Common myeloid progenitor, CD34-positive (primary cell): Measurements from ENCODE around the gene NFKBIZ.

ENCODE experiments used
- CTCF ChIA-PET: fragments of 350-600 bp; sonication (Branson Sonifier 250); formaldehyde crosslinking; loops from one replicate; lab custom pipeline; 2021; ENCODE audit warnings: antibody characterized with exemption; lab: Charles Lee
- POLR2A ChIA-PET: fragments of 350-600 bp; sonication (Branson Sonifier 250); formaldehyde crosslinking; loops from one replicate; lab custom pipeline; 2021; ENCODE audit warnings: antibody characterized with exemption; lab: Charles Lee
- DNase-seq, 3 donors: peaks; one replicate each; pipeline versions ENCODE4 v3.0.0 to v3.0.0-alpha.2; 2013
- H3K27ac ChIP-seq, 2 experiments: 1 replicate in 1 of 2; 2 replicates in 1 of 2; pipeline ENCODE4 v1.7.0; 2013; ENCODE audit warnings: inconsistent platforms in 2 of 2, low read length in 2 of 2, mild to moderate bottlenecking in 2 of 2, low read depth in 1 of 2, moderate library complexity in 1 of 2; ENCODE audit not compliant: severe bottlenecking in 2 of 2, insufficient read depth in 1 of 2, poor library complexity in 1 of 2
- H3K27me3 ChIP-seq, 5 experiments: replicated peaks in 2 of 5; 1 replicate in 3 of 5; 2 replicates in 2 of 5; pipeline versions ENCODE4 v1.6.1 to v1.7.0; 2013; ENCODE audit warnings: low read length in 4 of 5, mild to moderate bottlenecking in 2 of 5, moderate library complexity in 2 of 5, inconsistent platforms in 1 of 5; ENCODE audit not compliant: insufficient read depth in 5 of 5, control insufficient read depth in 4 of 5
- H3K36me3 ChIP-seq, 4 experiments: 1 replicate in 2 of 4; 2 replicates in 2 of 4; pipeline versions ENCODE4 v1.6.1 to v1.7.0; 2013; ENCODE audit warnings: low read length in 3 of 4, control low read depth in 1 of 4, mild to moderate bottlenecking in 1 of 4; ENCODE audit not compliant: control insufficient read depth in 4 of 4, insufficient read depth in 4 of 4
- H3K4me1 ChIP-seq, 4 experiments: 1 replicate in 3 of 4; 2 replicates in 1 of 4; pipeline versions ENCODE4 v1.6.1 to v1.7.1; 2013; ENCODE audit warnings: low read length in 3 of 4, mild to moderate bottlenecking in 3 of 4, control low read depth in 1 of 4, inconsistent platforms in 1 of 4, moderate library complexity in 1 of 4; ENCODE audit not compliant: control insufficient read depth in 4 of 4, insufficient read depth in 4 of 4; ENCODE audit errors: control extremely low read depth in 1 of 4
- H3K4me3 ChIP-seq, 7 experiments: 1 replicate in 4 of 7; 2 replicates in 3 of 7; pipeline versions ENCODE4 v1.5.1 to v1.7.0; 2013; ENCODE audit warnings: mild to moderate bottlenecking in 7 of 7, low read length in 6 of 7, moderate library complexity in 6 of 7, inconsistent platforms in 2 of 7, low read depth in 2 of 7, control low read depth in 1 of 7; ENCODE audit not compliant: insufficient read depth in 4 of 7, control insufficient read depth in 1 of 7; ENCODE audit errors: extremely low read depth in 1 of 7
- H3K9me3 ChIP-seq, 5 experiments: 1 replicate in 4 of 5; 2 replicates in 1 of 5; pipeline versions ENCODE4 v1.6.1 to v1.7.1; 2013; ENCODE audit warnings: low read length in 4 of 5, mild to moderate bottlenecking in 2 of 5, inconsistent platforms in 1 of 5, low read depth in 1 of 5, moderate library complexity in 1 of 5; ENCODE audit not compliant: control insufficient read depth in 4 of 5, insufficient read depth in 2 of 5; ENCODE audit errors: control extremely low read depth in 1 of 5
- WGBS: methylation state at CpG from one replicate; pipeline ENCODE4 v1.1.5; 2013; ENCODE audit not compliant: insufficient coverage; 5-methylcytosine and 5-hydroxymethylcytosine counted together

The NFKBIZ gene

DNA sequence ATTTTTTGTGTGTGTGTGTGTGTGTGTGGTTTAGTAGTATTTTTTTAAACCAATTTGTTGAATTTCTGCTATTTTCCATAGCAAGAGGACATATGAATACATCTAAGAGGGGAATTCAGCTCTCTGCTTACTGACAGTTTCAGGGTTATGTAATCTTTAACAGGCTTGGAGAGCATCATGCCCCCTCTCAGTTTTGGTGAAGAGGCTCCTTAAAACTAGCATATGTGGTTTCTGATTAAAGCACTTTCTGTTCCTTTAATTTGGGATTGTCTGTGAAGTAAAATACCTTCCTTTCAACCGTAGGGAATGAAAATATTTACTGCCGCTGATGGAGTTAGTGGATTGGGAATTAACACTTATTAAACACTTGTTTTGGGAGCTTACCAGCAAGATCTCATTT, 19.4 kb upstream of the NFKBIZ start:
- Histone ChIP-seq H3K27me3 (no peaks in the 10 kb centered on the region), H3K4me3 (no peak overlapping the region), H3K9me3 (no peaks in the 10 kb centered on the region), H3K36me3 (peaks cover 0 to 2% (median 0%) of the 10 kb centered on the region in 4 experiments), H3K27ac (no peak overlapping the region), H3K4me1 (peaks cover 13 to 26% (median 24%) of the 10 kb centered on the region in 4 experiments)
- ChIA-PET POLR2A (interaction anchor here (0.9 kb wide), 1 partner anchor 19 kb away, joined by 3 read pairs; the partner anchor contains the start of gene NFKBIZ), CTCF (interaction anchor here (0.7 to 2.1 kb wide), 8 partner anchors 9 to 395 kb away, joined by 3 to 9 read pairs (median 4); no protein-coding TSS in a partner anchor)
- peak in 1 of 3 donors; percentile 34 for DNase-seq
- WGBS: 100% methylated on average over 2 of the region's 2 CpGs

DNA sequence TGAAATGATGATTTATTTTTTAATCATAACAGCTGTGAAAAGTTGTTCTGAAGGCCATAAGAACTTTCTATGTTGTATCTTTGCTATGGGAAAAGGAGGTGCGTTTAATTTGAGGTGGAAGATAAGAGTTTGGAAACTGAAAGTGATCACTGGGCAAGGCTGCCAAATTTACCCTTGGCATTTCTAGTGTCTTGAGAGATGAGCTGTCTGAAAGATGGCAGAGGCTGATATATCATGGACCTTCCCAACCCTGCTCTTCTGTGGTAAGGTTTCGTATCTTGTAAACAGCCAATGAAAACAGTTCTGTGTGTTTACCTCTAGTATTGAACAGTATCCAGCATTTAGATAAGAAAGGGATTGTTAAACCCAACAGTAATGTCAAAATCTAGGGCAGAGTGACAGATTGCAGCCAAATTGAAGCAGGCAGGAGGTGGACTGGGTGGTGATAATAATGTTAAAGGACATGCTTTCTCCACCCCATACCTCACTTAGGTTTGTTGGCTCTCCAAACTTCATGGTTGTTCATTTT, 15.8 kb upstream of the NFKBIZ start:
- no peaks in the 10 kb centered on the region for H3K27me3 ChIP-seq
- H3K36me3 ChIP-seq: peaks cover 0 to 2% (median 0%) of the 10 kb centered on the region in 4 experiments
- POLR2A ChIA-PET: interaction anchor here (0.9 kb wide), 1 partner anchor 228 kb away, joined by 3 read pairs; no protein-coding TSS in a partner anchor
- no peaks in the 10 kb centered on the region for H3K9me3 ChIP-seq
- peak in 1 of 3 donors; percentile 28 for DNase-seq
- no peak overlapping the region for H3K4me3 ChIP-seq
- CTCF ChIA-PET: interaction anchor here (3.3 kb wide), 1 partner anchor 9 kb away, joined by 12 read pairs; no protein-coding TSS in a partner anchor
- 88% methylated on average over 1 of the region's 2 CpGs for WGBS
- H3K27ac ChIP-seq: no peak overlapping the region
- peaks cover 8 to 22% (median 18%) of the 10 kb centered on the region in 4 experiments for H3K4me1 ChIP-seq

DNA sequence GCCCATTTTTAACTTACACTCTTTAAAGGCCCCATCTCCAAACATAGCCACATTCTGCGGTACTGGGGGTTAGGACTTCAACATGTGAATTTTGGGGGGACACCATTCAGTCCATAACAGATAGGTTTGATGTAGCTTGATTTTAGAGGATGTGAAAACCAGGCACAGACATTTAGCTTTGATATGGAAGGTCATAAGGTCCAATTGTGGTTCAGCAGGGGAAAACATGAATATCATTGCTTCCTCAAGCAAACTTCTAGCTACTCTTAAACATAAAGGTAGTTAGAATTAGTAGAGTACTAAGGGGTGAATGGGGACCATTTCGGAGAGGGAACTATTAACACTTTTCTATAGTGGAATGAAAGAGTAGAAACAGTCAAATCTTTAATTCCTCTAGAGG, 13.6 kb upstream of the NFKBIZ start:
- CTCF ChIA-PET: interaction anchor here (0.7 to 3.3 kb wide), 8 partner anchors 8 to 390 kb away, joined by 3 to 12 read pairs (median 3); no protein-coding TSS in a partner anchor
- WGBS: no CpG with 5 or more reads among the region's 2 CpGs
- H3K4me1 ChIP-seq: peaks cover 0 to 8% (median 7%) of the 10 kb centered on the region in 4 experiments
- no peak for DNase-seq
- H3K27ac ChIP-seq: no peak overlapping the region
- no peak overlapping the region for H3K4me3 ChIP-seq
- POLR2A ChIA-PET: interaction anchor here (0.6 to 1.5 kb wide), 2 partner anchors 14 to 137 kb away, joined by 4 read pairs; partner anchors contain the start of gene NFKBIZ
- no peaks in the 10 kb centered on the region for H3K9me3 ChIP-seq
- H3K27me3 ChIP-seq: no peaks in the 10 kb centered on the region
- peaks cover 0 to 2% (median 0%) of the 10 kb centered on the region in 4 experiments for H3K36me3 ChIP-seq

- Histone ChIP-seq H3K36me3 (peaks cover 0 to 2% (median 0%) of the 10 kb centered on the region in 4 experiments), H3K9me3 (no peaks in the 10 kb centered on the region), H3K27me3 (no peaks in the 10 kb centered on the region), H3K4me3 (no peak overlapping the region), H3K4me1 (peaks cover 0 to 8% (median 7%) of the 10 kb centered on the region in 4 experiments), H3K27ac (no peak overlapping the region)
- POLR2A ChIA-PET: interaction anchor here (0.6 to 1.5 kb wide), 2 partner anchors 13 to 136 kb away, joined by 4 read pairs; partner anchors contain the start of gene NFKBIZ
- no peak for DNase-seq
- CTCF ChIA-PET: interaction anchor here (1.1 to 3.3 kb wide), 5 partner anchors 11 to 389 kb away, joined by 3 to 12 read pairs (median 3); no protein-coding TSS in a partner anchor
- 100% methylated on average over 2 of the region's 6 CpGs for WGBS
These were observed 13.2 kb upstream of the NFKBIZ start for GRCh38 chr3:101836160-101836559.

GRCh38 chr3:101836652-101837598, 12.4 kb upstream of the NFKBIZ start:
- POLR2A ChIA-PET: no interaction called here
- CTCF ChIA-PET: interaction anchor here (1.3 to 3.3 kb wide), 4 partner anchors 13 to 388 kb away, joined by 3 to 12 read pairs (median 6); no protein-coding TSS in a partner anchor
- peak in 2 of 3 donors; percentile 81 to 82 for DNase-seq

DNA sequence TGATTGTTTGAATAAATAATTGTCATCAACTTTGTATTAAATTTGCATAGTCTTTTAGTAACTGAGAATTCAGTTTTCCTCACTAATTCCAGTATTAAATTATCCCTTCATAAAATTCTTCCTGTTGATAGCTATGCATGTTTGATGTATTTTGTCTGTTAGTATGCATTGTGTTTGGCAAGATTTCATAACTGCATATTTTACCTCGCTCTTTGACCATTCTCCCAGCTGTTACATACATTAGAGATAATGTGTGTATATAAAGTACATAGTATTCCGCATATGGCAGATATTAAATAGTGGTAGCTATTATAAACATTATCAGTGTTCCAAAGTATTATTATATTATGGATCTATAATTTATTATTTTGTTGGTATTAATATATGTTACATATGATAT, 10.6 kb upstream of the NFKBIZ start:
- no CpG with 5 or more reads among the region's 2 CpGs for WGBS

More at GRCh38 chr3:101836652-101837598, 12.4 kb upstream of the NFKBIZ start:
- 100% methylated on average over 1 of the region's 3 CpGs for WGBS
- H3K9me3 ChIP-seq: no peaks in the 10 kb centered on the region
- H3K36me3 ChIP-seq: peaks cover 0 to 2% (median 0%) of the 10 kb centered on the region in 4 experiments
- peak overlapping the region in 1 of 7 experiments; percentile 20 for H3K4me3 ChIP-seq
- H3K27me3 ChIP-seq: no peaks in the 10 kb centered on the region
- no peak overlapping the region for H3K27ac ChIP-seq
- H3K4me1 ChIP-seq: peaks cover 0 to 8% (median 7%) of the 10 kb centered on the region in 4 experiments

More for the DNA sequence above, 10.6 kb upstream of the NFKBIZ start:
- Histone ChIP-seq H3K36me3 (peaks cover 0 to 2% (median 0%) of the 10 kb centered on the region in 4 experiments), H3K27me3 (no peaks in the 10 kb centered on the region), H3K4me3 (no peak overlapping the region), H3K9me3 (peaks cover 0 to 4% (median 0%) of the 10 kb centered on the region in 5 experiments), H3K4me1 (peaks cover 0 to 8% (median 7%) of the 10 kb centered on the region in 4 experiments), H3K27ac (no peak overlapping the region)
- CTCF ChIA-PET: interaction anchor here (1.3 to 2.9 kb wide), 7 partner anchors 9 to 386 kb away, joined by 3 to 9 read pairs (median 7); partner anchors contain the start of gene NFKBIZ
- POLR2A ChIA-PET: interaction anchor here (0.7 to 1.1 kb wide), 2 partner anchors 12 to 13 kb away, joined by 3 to 4 read pairs; no protein-coding TSS in a partner anchor
- DNase-seq: no peak
